H1 (cell line): ENCODE results near the gene ACHE. TPM values are rescaled to one million over a fixed set of nuclear protein-coding genes. Genes with fewer than 3 reads are reported as not detected.

Experiments used
- CTCF ChIA-PET: fragments of 300-600 bp; sonication (Branson Sonifier 250); formaldehyde crosslinking; loops from one replicate; lab custom pipeline; 2021; ENCODE audit not compliant: partially characterized antibody; lab: Charles Lee
- POLR2A ChIA-PET: fragments of 300-600 bp; sonication (Branson Sonifier 250); formaldehyde crosslinking; loops from one replicate; lab custom pipeline; 2021; ENCODE audit warnings: inconsistent platforms; ENCODE audit not compliant: partially characterized antibody; lab: Charles Lee
- DNase-seq, 2 experiments: peaks; one replicate each; pipeline versions ENCODE4 v3.0.0 to v3.0.0-alpha.2; 2010 to 2022; ENCODE audit warnings: low spot score in 2 of 2, low read depth in 1 of 2, mixed read lengths in 1 of 2
- FAIRE-seq: peaks from 2 replicates; lab custom pipeline; 2011; peaks lifted over from hg19 to GRCh38; lab: Jason Lieb, UNC
- H2AFZ ChIP-seq: 2 replicates; pipeline ENCODE4 v1.8.1; 2012; ENCODE audit warnings: low read length, inconsistent platforms
- H2AK5ac ChIP-seq: 2 replicates; pipeline ENCODE4 v1.6.1; 2013; ENCODE audit warnings: low read depth, low read length
- H2BK120ac ChIP-seq: replicated peaks from 2 replicates; pipeline ENCODE3; 2013; ENCODE audit warnings: low read depth, low read length, inconsistent platforms
- H2BK12ac ChIP-seq: 2 replicates; pipeline ENCODE4 v1.6.1; 2013; ENCODE audit warnings: low read depth, low read length
- H2BK15ac ChIP-seq: 2 replicates; pipeline ENCODE4 v1.6.1; 2013; ENCODE audit warnings: low read length
- H2BK20ac ChIP-seq: 2 replicates; pipeline ENCODE4 v1.6.1; 2013; ENCODE audit warnings: low read length
- H2BK5ac ChIP-seq: 2 replicates; pipeline ENCODE4 v1.6.1; 2013; ENCODE audit warnings: low read depth, low read length
- H3K14ac ChIP-seq: 2 replicates; pipeline ENCODE4 v1.6.1; 2013; ENCODE audit warnings: inconsistent platforms; ENCODE audit not compliant: insufficient read length
- H3K18ac ChIP-seq: 2 replicates; pipeline ENCODE4 v1.6.1; 2013; ENCODE audit warnings: low read length; ENCODE audit errors: extremely low read depth
- H3K23ac ChIP-seq: 2 replicates; pipeline ENCODE4 v1.6.1; 2013; ENCODE audit warnings: inconsistent platforms; ENCODE audit not compliant: insufficient read length
- H3K23me2 ChIP-seq: 2 replicates; pipeline ENCODE4 v1.6.1; 2013; ENCODE audit warnings: low read depth, low read length
- H3K27ac ChIP-seq: 2 replicates; pipeline ENCODE4 v1.6.1; 2011; ENCODE audit warnings: low read depth, low read length, inconsistent platforms
- H3K27me3 ChIP-seq, 4 experiments: replicated peaks in 1 of 4; 1 replicate in 1 of 4; 2 replicates in 3 of 4; pipeline versions ENCODE4 v1.6.1 to v1.8.1; 2011 to 2013; ENCODE audit warnings: low read length in 3 of 4, mild to moderate bottlenecking in 3 of 4, inconsistent platforms in 2 of 4, mixed read lengths in 2 of 4, moderate library complexity in 1 of 4; ENCODE audit not compliant: control insufficient read depth in 3 of 4, insufficient read depth in 3 of 4; ENCODE audit errors: extremely low read depth in 1 of 4
- H3K36me3 ChIP-seq, 4 experiments: 2 replicates each; pipeline versions ENCODE4 v1.6.1 to v1.8.1; 2011 to 2013; ENCODE audit warnings: mild to moderate bottlenecking in 4 of 4, low read length in 3 of 4, moderate library complexity in 2 of 4, control low read depth in 1 of 4, inconsistent platforms in 1 of 4; ENCODE audit not compliant: insufficient read depth in 4 of 4, control insufficient read depth in 2 of 4
- H3K4ac ChIP-seq: replicated peaks from 2 replicates; pipeline ENCODE3; 2013; ENCODE audit warnings: low read length, low read depth, mixed read lengths, inconsistent platforms; ENCODE audit not compliant: insufficient read length
- H3K4me1 ChIP-seq, 4 experiments: replicated peaks in 1 of 4; 1 replicate in 1 of 4; 2 replicates in 3 of 4; pipeline versions ENCODE4 v1.6.1 to v1.8.1; 2011 to 2013; ENCODE audit warnings: low read length in 3 of 4, inconsistent platforms in 2 of 4, mixed read lengths in 1 of 4; ENCODE audit not compliant: insufficient read depth in 4 of 4, control insufficient read depth in 3 of 4
- H3K4me2 ChIP-seq, 2 experiments: 2 replicates each; pipeline versions ENCODE4 v1.6.1 to v1.8.1; 2011 to 2013; ENCODE audit warnings: low read depth in 2 of 2, low read length in 2 of 2, control low read depth in 1 of 2, inconsistent platforms in 1 of 2, mild to moderate bottlenecking in 1 of 2; ENCODE audit not compliant: insufficient read depth in 1 of 2
- H3K4me3 ChIP-seq, 4 experiments: fragments of 200-600, 300-600 bp in 1 of 4; sonication (generic), shearing (Covaris generic), sonication (Bioruptor Twin) in 1 of 4; 2 replicates each; pipeline versions ENCODE4 v1.5.1 to v1.8.1; 2011 to 2016; ENCODE audit warnings: low read length in 4 of 4, low read depth in 3 of 4, control low read depth in 2 of 4, inconsistent platforms in 2 of 4, mild to moderate bottlenecking in 2 of 4, mixed read lengths in 1 of 4, moderate library complexity in 1 of 4; ENCODE audit not compliant: insufficient read depth in 2 of 4; ENCODE audit errors: extremely low read depth in 1 of 4
- H3K56ac ChIP-seq: replicated peaks from 2 replicates; pipeline ENCODE3; 2013; ENCODE audit warnings: low read depth, mild to moderate bottlenecking, mixed read lengths, low read length, inconsistent platforms; ENCODE audit not compliant: insufficient read length
- H3K79me1 ChIP-seq: 2 replicates; pipeline ENCODE4 v1.6.1; 2013; ENCODE audit warnings: low read depth, low read length, control low read depth
- H3K79me2 ChIP-seq, 2 experiments: 2 replicates each; pipeline versions ENCODE4 v1.6.1 to v1.8.1; 2012 to 2013; ENCODE audit warnings: low read length in 2 of 2, mild to moderate bottlenecking in 2 of 2, inconsistent platforms in 1 of 2; ENCODE audit not compliant: insufficient read depth in 2 of 2, control insufficient read depth in 1 of 2
- H3K9ac ChIP-seq, 4 experiments: replicated peaks in 1 of 4; 1 replicate in 1 of 4; 2 replicates in 3 of 4; pipeline versions ENCODE4 v1.6.1 to v1.8.1; 2011 to 2013; ENCODE audit warnings: low read depth in 3 of 4, low read length in 3 of 4, control low read depth in 2 of 4, mild to moderate bottlenecking in 2 of 4, moderate library complexity in 2 of 4, inconsistent platforms in 1 of 4; ENCODE audit errors: extremely low read depth in 1 of 4
- H3K9me3 ChIP-seq, 2 experiments: 2 replicates each; pipeline versions ENCODE4 v1.6.1 to v1.8.1; 2012 to 2013; ENCODE audit warnings: mild to moderate bottlenecking in 2 of 2, moderate library complexity in 2 of 2, control low read depth in 1 of 2, inconsistent platforms in 1 of 2, low read depth in 1 of 2, low read length in 1 of 2, mixed read lengths in 1 of 2; ENCODE audit not compliant: insufficient read depth in 2 of 2
- H4K20me1 ChIP-seq, 2 experiments: replicated peaks in 1 of 2; 2 replicates each; pipeline versions ENCODE3 to v1.8.1; 2011 to 2013; ENCODE audit warnings: inconsistent platforms in 2 of 2, low read length in 2 of 2, mild to moderate bottlenecking in 1 of 2; ENCODE audit not compliant: insufficient read depth in 2 of 2, control insufficient read depth in 1 of 2
- H4K5ac ChIP-seq: 2 replicates; pipeline ENCODE4 v1.6.1; 2013; ENCODE audit warnings: low read length, low read depth, mixed read lengths, inconsistent platforms; ENCODE audit not compliant: insufficient read length
- H4K8ac ChIP-seq: 2 replicates; pipeline ENCODE4 v1.8.0; 2013; ENCODE audit warnings: mild to moderate bottlenecking, moderate library complexity, low read length, inconsistent platforms; ENCODE audit not compliant: insufficient read depth; ENCODE audit errors: extremely low read depth
- H4K91ac ChIP-seq: replicated peaks from 2 replicates; pipeline ENCODE3; 2013; ENCODE audit warnings: low read length, mixed read lengths, inconsistent platforms; ENCODE audit not compliant: insufficient read length
- KDM1A ChIP-seq: fragments of 200-600, 300-600 bp; sonication (generic); IDR thresholded peaks from 2 replicates; pipeline ENCODE4 v1.7.1; 2016; ENCODE audit warnings: mild to moderate bottlenecking, low read length, borderline replicate concordance
- KDM4A ChIP-seq: IDR thresholded peaks from one replicate; pipeline ENCODE4 v1.7.1; 2012; ENCODE audit warnings: low read depth, mild to moderate bottlenecking, moderate library complexity, low read length, inconsistent platforms; ENCODE audit not compliant: severe bottlenecking
- WGBS, 2 experiments: shearing (Covaris generic) in 1 of 2; methylation state at CpG; one replicate each; pipeline versions ENCODE4 v1.1.6 to v1.1.7; 2013 to 2015; ENCODE audit warnings: low lambda C conversion rate in 2 of 2, mixed read lengths in 2 of 2, inconsistent platforms in 1 of 2, low coverage in 1 of 2, missing lambda C conversion rate in 1 of 2; ENCODE audit not compliant: insufficient replicate concordance in 2 of 2, insufficient coverage in 1 of 2, insufficient read length in 1 of 2; ENCODE audit errors: extremely low coverage in 1 of 2, missing lambda C conversion rate in 1 of 2; 5-methylcytosine and 5-hydroxymethylcytosine counted together
- polyA plus RNA-seq, 7 experiments: library from polyadenylated mRNA; depleted of rRNA in 3 of 7; stranded (reverse) in 5 of 7; unstranded in 2 of 7; fragments of >200 nt in 5 of 7; fragments of 200-250 nt in 2 of 7; gene quantifications; 1 replicate in 5 of 7; 2 replicates in 1 of 7; 4 replicates in 1 of 7; pipeline versions ENCODE4 v1.2.1 to v1.2.3, GENCODE V29; 2011 to 2013; ENCODE audit warnings: missing spikeins in 2 of 7, mixed read lengths in 2 of 7
- total RNA-seq: library from RNA; stranded (reverse); fragmentation: NEBNext Ultra II Directional; extraction: Animal tissue kit (Norgen Biotek cat#: 25700); gene quantifications from 2 replicates; pipeline ENCODE4 v1.2.1, GENCODE V29; 2021

Gene ACHE
- total and polyA plus RNA-seq, 2 of the 8 experiments (the other 6 are each of a cell fraction or from before 2014, with no cell fraction given) = 1.4 to 4.3 TPM

GRCh38 chr7:100899432-100899831 lies 3.7 kb upstream of the ACHE start:
- no peak overlapping the region for H3K27ac ChIP-seq
- no peak for DNase-seq
- POLR2A ChIA-PET = interaction anchor here (0.8 to 1.5 kb wide), 4 partner anchors 10 to 52 kb away, joined by 3 to 4 read pairs (median 3); partner anchors contain the start of genes SRRT and UFSP1

More at GRCh38 chr7:100899432-100899831, 3.7 kb upstream of the ACHE start:
- CTCF ChIA-PET = interaction anchor here (0.6 to 3.2 kb wide), 9 partner anchors 10 to 178 kb away, joined by 3 to 18 read pairs (median 4); partner anchors contain the start of genes MUC17, MUC3A and UFSP1
- Histone ChIP-seq H3K79me2 (no peaks in the 10 kb centered on the region), H4K5ac (no peak overlapping the region), H3K18ac (no peak overlapping the region), H3K36me3 (no peaks in the 10 kb centered on the region), H4K8ac (no peak overlapping the region), H4K91ac (no peak overlapping the region), H3K4me2 (no peak overlapping the region), H3K56ac (no peak overlapping the region), H3K27me3 (peaks cover 14 to 25% (median 18%) of the 10 kb centered on the region in 4 experiments), H2BK15ac (no peak overlapping the region), H3K79me1 (no peaks in the 10 kb centered on the region), H3K9me3 (no peaks in the 10 kb centered on the region), H2AFZ (no peak overlapping the region), H3K23ac (no peak overlapping the region), H2BK120ac (no peak overlapping the region), H4K20me1 (peaks cover 0 to 5% of the 10 kb centered on the region in 2 experiments), H2BK5ac (no peak overlapping the region), H2AK5ac (no peak overlapping the region), H2BK20ac (no peak overlapping the region), H3K14ac (no peak overlapping the region), H3K23me2 (peaks cover 6% of the 10 kb centered on the region; the same call in 1 of the 2 replicates), H3K4me3 (no peak overlapping the region), H3K4me1 (peaks cover 0 to 7% (median 4%) of the 10 kb centered on the region in 4 experiments; a peak in 6 of 7 replicates), H3K4ac (no peak overlapping the region), H2BK12ac (no peak overlapping the region), H3K9ac (no peak overlapping the region)
- TF ChIP-seq KDM1A (0 out of 2 replicates have a peak, but pooled peaks have one; percentile 19), KDM4A (no peak)
- 97% methylated on average over 5 of the region's 5 CpGs; no CpG with 5 or more reads in 1 of the 2 experiments for WGBS, 2 experiments
- no peak for FAIRE-seq
